Ishikawa (cell line): Measurements from ENCODE around the gene CFAP65.
A peak's percentile ranks its signal among the peaks of the same experiment; 100 is the strongest.

ENCODE experiments used
- CEBPB ChIP-seq: IDR thresholded peaks from 2 replicates; pipeline ENCODE4 v1.6.1; 2012
- CREB1 ChIP-seq: IDR thresholded peaks from 2 replicates; pipeline ENCODE4 v1.6.1; 2012; ENCODE audit warnings: low read depth
- EGR1 ChIP-seq: IDR thresholded peaks from 2 replicates; pipeline ENCODE4 v1.6.1; 2012
- EP300 ChIP-seq: IDR thresholded peaks from 2 replicates; pipeline ENCODE4 v1.6.1; 2012; ENCODE audit warnings: borderline replicate concordance
- FOXM1 ChIP-seq: IDR thresholded peaks from 2 replicates; pipeline ENCODE4 v1.6.1; 2012; ENCODE audit warnings: low read depth, borderline replicate concordance
- NFIC ChIP-seq: IDR thresholded peaks from 2 replicates; pipeline ENCODE4 v1.6.1; 2012
- RAD21 ChIP-seq: IDR thresholded peaks from 2 replicates; pipeline ENCODE4 v1.6.1; 2012; ENCODE audit warnings: low read depth
- TAF1 ChIP-seq: IDR thresholded peaks from 2 replicates; pipeline ENCODE4 v1.6.1; 2012; ENCODE audit warnings: low read depth, mild to moderate bottlenecking
- TCF12 ChIP-seq: IDR thresholded peaks from 2 replicates; pipeline ENCODE4 v1.6.1; 2012; ENCODE audit warnings: low read depth
- TEAD4 ChIP-seq: IDR thresholded peaks from 2 replicates; pipeline ENCODE4 v1.6.1; 2012
- YY1 ChIP-seq: IDR thresholded peaks from 2 replicates; pipeline ENCODE4 v1.6.1; 2012; ENCODE audit warnings: low read depth
- ZBTB7A ChIP-seq: IDR thresholded peaks from 2 replicates; pipeline ENCODE4 v1.6.1; 2012; ENCODE audit warnings: low read depth
- TF ChIP-seq, protein P1 (sequence below): IDR thresholded peaks from 2 replicates; pipeline ENCODE4 v1.6.1; 2012
- TF ChIP-seq, protein P2 (sequence below): IDR thresholded peaks from 2 replicates; pipeline ENCODE4 v1.6.1; 2012
- TF ChIP-seq, protein P3 (sequence below): IDR thresholded peaks from 2 replicates; pipeline ENCODE4 v1.6.1; 2012; ENCODE audit warnings: low read depth, mild to moderate bottlenecking

Gene CFAP65

DNA sequence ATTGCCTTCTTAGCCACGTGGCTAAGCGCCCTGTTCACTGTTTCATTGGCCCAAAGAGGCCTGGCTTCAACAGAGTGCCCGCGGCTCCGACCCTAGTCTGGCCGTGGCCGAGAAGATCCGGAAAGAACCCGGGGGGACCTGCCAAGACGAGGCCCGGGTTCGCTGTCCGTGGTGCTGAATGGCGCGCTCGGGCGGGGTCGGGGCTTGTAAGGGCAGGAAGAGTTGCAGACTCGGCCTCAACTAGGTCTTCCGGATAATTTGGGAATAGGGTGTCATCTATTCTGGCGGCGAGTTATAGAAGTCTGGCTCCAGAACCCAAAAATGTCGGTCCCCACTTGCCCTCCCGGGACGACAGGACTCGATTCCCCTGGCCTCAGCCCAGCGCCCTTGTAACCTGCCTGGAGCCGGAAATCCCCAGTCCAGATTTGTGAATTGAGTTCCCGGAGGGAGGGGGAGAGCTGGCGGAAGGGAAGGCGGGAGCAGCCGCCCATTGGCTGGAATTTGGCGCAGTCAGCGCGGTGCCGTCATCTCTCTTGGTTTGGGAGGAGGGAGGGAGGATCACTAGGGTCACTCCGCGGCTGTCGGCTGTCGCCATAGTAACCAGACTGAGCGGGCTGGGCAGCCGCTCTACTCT, 78.3 kb downstream of the CFAP65 start:
- TF ChIP-seq YY1 (no peak), CREB1 (peak; percentile 55; the same call in 1 of the 2 replicates), FOXM1 (no peak), CEBPB (no peak), NFIC (peak; percentile 40; the same call in 1 of the 2 replicates), ZBTB7A (peak; percentile 60), EP300 (no peak), RAD21 (no peak), TCF12 (0 out of 2 replicates have a peak, but pooled peaks have one; percentile 36), TEAD4 (peak; percentile 48), EGR1 (no peak), TAF1 (no peak)
- TF ChIP-seq, protein P1, sequence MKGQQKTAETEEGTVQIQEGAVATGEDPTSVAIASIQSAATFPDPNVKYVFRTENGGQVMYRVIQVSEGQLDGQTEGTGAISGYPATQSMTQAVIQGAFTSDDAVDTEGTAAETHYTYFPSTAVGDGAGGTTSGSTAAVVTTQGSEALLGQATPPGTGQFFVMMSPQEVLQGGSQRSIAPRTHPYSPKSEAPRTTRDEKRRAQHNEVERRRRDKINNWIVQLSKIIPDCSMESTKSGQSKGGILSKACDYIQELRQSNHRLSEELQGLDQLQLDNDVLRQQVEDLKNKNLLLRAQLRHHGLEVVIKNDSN = no peak
- TF ChIP-seq, protein P2, sequence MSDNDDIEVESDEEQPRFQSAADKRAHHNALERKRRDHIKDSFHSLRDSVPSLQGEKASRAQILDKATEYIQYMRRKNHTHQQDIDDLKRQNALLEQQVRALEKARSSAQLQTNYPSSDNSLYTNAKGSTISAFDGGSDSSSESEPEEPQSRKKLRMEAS = peak; percentile 9
- TF ChIP-seq, protein P3, sequence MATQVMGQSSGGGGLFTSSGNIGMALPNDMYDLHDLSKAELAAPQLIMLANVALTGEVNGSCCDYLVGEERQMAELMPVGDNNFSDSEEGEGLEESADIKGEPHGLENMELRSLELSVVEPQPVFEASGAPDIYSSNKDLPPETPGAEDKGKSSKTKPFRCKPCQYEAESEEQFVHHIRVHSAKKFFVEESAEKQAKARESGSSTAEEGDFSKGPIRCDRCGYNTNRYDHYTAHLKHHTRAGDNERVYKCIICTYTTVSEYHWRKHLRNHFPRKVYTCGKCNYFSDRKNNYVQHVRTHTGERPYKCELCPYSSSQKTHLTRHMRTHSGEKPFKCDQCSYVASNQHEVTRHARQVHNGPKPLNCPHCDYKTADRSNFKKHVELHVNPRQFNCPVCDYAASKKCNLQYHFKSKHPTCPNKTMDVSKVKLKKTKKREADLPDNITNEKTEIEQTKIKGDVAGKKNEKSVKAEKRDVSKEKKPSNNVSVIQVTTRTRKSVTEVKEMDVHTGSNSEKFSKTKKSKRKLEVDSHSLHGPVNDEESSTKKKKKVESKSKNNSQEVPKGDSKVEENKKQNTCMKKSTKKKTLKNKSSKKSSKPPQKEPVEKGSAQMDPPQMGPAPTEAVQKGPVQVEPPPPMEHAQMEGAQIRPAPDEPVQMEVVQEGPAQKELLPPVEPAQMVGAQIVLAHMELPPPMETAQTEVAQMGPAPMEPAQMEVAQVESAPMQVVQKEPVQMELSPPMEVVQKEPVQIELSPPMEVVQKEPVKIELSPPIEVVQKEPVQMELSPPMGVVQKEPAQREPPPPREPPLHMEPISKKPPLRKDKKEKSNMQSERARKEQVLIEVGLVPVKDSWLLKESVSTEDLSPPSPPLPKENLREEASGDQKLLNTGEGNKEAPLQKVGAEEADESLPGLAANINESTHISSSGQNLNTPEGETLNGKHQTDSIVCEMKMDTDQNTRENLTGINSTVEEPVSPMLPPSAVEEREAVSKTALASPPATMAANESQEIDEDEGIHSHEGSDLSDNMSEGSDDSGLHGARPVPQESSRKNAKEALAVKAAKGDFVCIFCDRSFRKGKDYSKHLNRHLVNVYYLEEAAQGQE = peak; percentile 100

DNA sequence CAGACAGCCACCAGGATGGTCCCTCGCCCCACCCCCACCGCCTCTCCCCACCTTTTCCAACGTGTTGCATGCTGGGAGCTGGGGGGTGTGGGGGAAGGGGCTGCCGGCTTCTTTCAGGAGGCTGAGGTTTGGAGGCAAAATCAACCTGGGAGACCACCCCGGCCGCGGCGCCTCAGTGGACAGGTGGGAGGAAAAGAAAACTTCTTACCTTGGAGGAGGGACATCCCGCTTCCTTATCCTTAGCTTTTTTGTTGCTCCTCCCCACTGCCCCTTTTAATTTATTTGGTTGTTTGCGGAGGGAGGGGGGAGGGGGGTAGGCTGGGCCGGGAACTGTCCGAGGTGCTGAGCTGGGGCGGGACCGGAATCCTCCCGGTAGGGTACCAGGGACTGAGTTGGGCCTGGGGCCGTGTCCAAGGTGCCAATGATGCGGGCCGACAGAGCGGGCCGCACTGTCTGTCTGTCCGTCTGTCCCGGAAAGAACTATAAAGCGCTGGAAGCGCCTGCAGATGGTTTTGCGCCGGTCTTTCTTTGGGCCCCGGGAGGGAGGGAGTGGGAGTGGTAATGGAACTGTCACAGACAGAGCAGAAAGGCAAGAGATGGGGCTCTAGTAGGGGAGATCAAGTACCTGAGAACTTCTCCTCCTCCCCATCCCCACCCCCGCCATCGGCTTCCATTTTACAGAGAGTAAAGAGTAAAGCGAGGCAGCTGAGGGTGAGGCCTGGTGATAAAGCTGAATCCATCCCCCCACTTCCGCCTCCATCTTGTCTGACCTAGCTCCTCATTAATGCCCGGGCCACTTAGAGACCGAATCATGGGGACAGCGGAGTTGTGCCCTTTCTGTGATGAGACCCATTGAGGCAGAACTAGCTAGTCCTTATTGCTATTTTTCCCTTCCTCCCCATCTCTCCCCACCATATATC, 79.4 kb downstream of the CFAP65 start:
- TF ChIP-seq, protein P3 = peak; percentile 87
- TF ChIP-seq FOXM1 = no peak
- TF ChIP-seq, protein P2 = no peak

DNA sequence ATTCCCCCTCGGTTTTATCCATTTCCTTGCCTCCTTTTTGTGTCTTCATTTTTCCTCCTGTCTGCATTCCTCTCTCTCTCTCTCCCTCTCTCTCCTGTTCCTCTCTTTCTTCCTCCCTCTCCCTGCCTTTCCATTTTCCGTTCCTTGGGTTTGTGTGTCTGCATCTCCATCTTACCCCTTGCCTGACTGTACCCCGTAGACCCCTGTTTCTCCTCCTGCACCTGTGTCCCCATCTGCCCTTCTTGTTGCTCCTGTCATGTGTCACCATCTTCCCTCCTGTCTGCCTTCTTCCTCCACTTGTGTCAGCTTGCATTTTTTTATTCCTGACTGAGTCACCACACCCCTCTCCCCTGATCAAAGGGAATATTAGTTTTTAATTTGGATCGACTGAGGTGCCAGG, 80.1 kb downstream of the CFAP65 start:
- TF ChIP-seq RAD21 = no peak
- TF ChIP-seq FOXM1 = no peak
- TF ChIP-seq, protein P2 = no peak
- no peak for TF ChIP-seq YY1
- TF ChIP-seq CREB1 = no peak
- TF ChIP-seq, protein P1 = no peak
- no peak for TF ChIP-seq TEAD4
- no peak for TF ChIP-seq TCF12
- TF ChIP-seq, protein P3 = no peak
- no peak for TF ChIP-seq TAF1
- TF ChIP-seq ZBTB7A = no peak
- no peak for TF ChIP-seq EP300
- TF ChIP-seq CEBPB = no peak
- TF ChIP-seq EGR1 = no peak
- no peak for TF ChIP-seq NFIC
